K562 (cell line): ENCODE measurements around the gene ZDHHC19. TPM values are rescaled to one million over a fixed set of nuclear protein-coding genes. Genes with fewer than 3 reads are reported as not detected.

Experiments used
- ATAC-seq: fragments of 200-7000 bp; cut with Tn5 transposase; 3 replicates; pipeline ENCODE4 v1.9.1; 2020; ENCODE audit warnings: moderate library complexity
- BruUV-seq: library from RNA; stranded (reverse); fragments of 400-500 nt; replicated peaks from 2 replicates; lab custom pipeline; 2021; lab: Mats Ljungman, UMichigan
- CTCF ChIA-PET: fragments of 300-600 bp; formaldehyde crosslinking; extraction: SDS; loops from one replicate; lab custom pipeline; 2021; ENCODE audit warnings: low intra/inter-chr PET ratio; lab: Yijun Ruan, JAX
- POLR2A ChIA-PET: fragments of 300-600, 350-650 bp; sonication (Branson Sonifier 250); formaldehyde crosslinking; extraction: SDS; loops from one replicate; lab custom pipeline; 2021; ENCODE audit warnings: antibody characterized with exemption, inconsistent platforms; lab: Yijun Ruan, JAX
- DNase-seq, 4 experiments: peaks; one replicate each; pipeline versions ENCODE4 v3.0.0 to v3.0.0-alpha.2; 2011 to 2018; ENCODE audit warnings: low spot score in 3 of 4, mixed read lengths in 3 of 4; ENCODE audit errors: extremely low read depth in 1 of 4
- FAIRE-seq: peaks from 2 replicates; lab custom pipeline; 2011; peaks lifted over from hg19 to GRCh38; lab: Jason Lieb, UNC
- H2AFZ ChIP-seq: 2 replicates; pipeline ENCODE4 v1.6.0; 2011; ENCODE audit warnings: low read depth, low read length, control low read depth, inconsistent platforms
- H3K27ac ChIP-seq: fragments of 200-600 bp; 3 replicates; pipeline ENCODE4 v1.8.0; 2011; ENCODE audit warnings: low read depth, mild to moderate bottlenecking, control low read depth, inconsistent platforms, low read length, moderate library complexity, mixed read lengths; ENCODE audit errors: extremely low read depth
- H3K27me3 ChIP-seq, 2 experiments: fragments of 300-600 bp in 1 of 2; 2 replicates in 1 of 2; 3 replicates in 1 of 2; pipeline versions ENCODE4 v1.6.0 to v1.8.0; 2011; ENCODE audit warnings: inconsistent platforms in 2 of 2, low read length in 2 of 2, mild to moderate bottlenecking in 1 of 2, mixed read lengths in 1 of 2, moderate library complexity in 1 of 2; ENCODE audit not compliant: control insufficient read depth in 2 of 2, insufficient read depth in 2 of 2
- H3K36me3 ChIP-seq: fragments of 300-600 bp; 3 replicates; pipeline ENCODE4 v1.8.0; 2011; ENCODE audit warnings: mild to moderate bottlenecking, low read length, inconsistent platforms; ENCODE audit not compliant: control insufficient read depth, insufficient read depth
- H3K4me1 ChIP-seq, 2 experiments: fragments of 200-600 bp in 1 of 2; replicated peaks in 1 of 2; 2 replicates in 1 of 2; 3 replicates in 1 of 2; pipeline versions ENCODE4 v1.5.1 to v1.8.0; 2011; ENCODE audit warnings: inconsistent platforms in 2 of 2, low read length in 2 of 2, mild to moderate bottlenecking in 1 of 2, mixed read lengths in 1 of 2, moderate library complexity in 1 of 2; ENCODE audit not compliant: control insufficient read depth in 2 of 2, insufficient read depth in 2 of 2
- H3K4me2 ChIP-seq: 2 replicates; pipeline ENCODE4 v1.6.1; 2011; ENCODE audit warnings: low read length, control low read depth, inconsistent platforms, mixed read lengths; ENCODE audit not compliant: insufficient read depth
- H3K4me3 ChIP-seq: fragments of 200-600 bp; sonication (generic), shearing (Covaris generic); 2 replicates; pipeline ENCODE4 v1.5.1; 2016; ENCODE audit warnings: control low read depth, inconsistent platforms
- H3K79me2 ChIP-seq: fragments of 200-600 bp; 3 replicates; pipeline ENCODE4 v1.8.0; 2011; ENCODE audit warnings: low read length, inconsistent platforms; ENCODE audit not compliant: control insufficient read depth, insufficient read depth
- H3K9ac ChIP-seq, 2 experiments: 2 replicates each; pipeline versions ENCODE4 v1.6.0 to v1.6.1; 2011; ENCODE audit warnings: low read depth in 2 of 2, low read length in 2 of 2, control low read depth in 1 of 2, inconsistent platforms in 1 of 2, mild to moderate bottlenecking in 1 of 2, mixed read lengths in 1 of 2; ENCODE audit not compliant: insufficient read depth in 1 of 2
- H3K9me1 ChIP-seq: one replicate; pipeline ENCODE4 v1.6.0; 2011; ENCODE audit warnings: inconsistent platforms, mild to moderate bottlenecking, low read length, moderate library complexity; ENCODE audit not compliant: control insufficient read depth, insufficient read depth
- H3K9me3 ChIP-seq: replicated peaks from 2 replicates; pipeline ENCODE4 v1.5.1; 2011; ENCODE audit warnings: low read depth, low read length, inconsistent platforms; ENCODE audit not compliant: control insufficient read depth, insufficient read depth
- H4K20me1 ChIP-seq: replicated peaks from 2 replicates; pipeline ENCODE4 v1.6.1; 2011; ENCODE audit warnings: low read length, inconsistent platforms, mixed read lengths; ENCODE audit not compliant: control insufficient read depth, insufficient read depth
- CBFA2T3 ChIP-seq: fragments of 450-650 bp; IDR thresholded peaks from 2 replicates; pipeline ENCODE4 v1.6.1; 2017
- JUNB ChIP-seq: fragments of 450-650 bp; formaldehyde crosslinking; conservative IDR thresholded peaks from 2 replicates; pipeline ENCODE4 v1.4.0; 2020; ENCODE audit warnings: mild to moderate bottlenecking
- NR0B1 ChIP-seq: fragments of 450-650 bp; IDR thresholded peaks from one replicate; pipeline ENCODE4 v1.6.1; 2018; ENCODE audit warnings: mild to moderate bottlenecking, moderate library complexity; ENCODE audit not compliant: partially characterized antibody
- NR2C1 ChIP-seq, 2 experiments: fragments of 450-650 bp; IDR thresholded peaks; 2 replicates each; pipeline ENCODE4 v1.6.1; 2017; ENCODE audit warnings: mild to moderate bottlenecking in 2 of 2, antibody characterized with exemption in 1 of 2, inconsistent platforms in 1 of 2, missing compliant biosample characterization in 1 of 2, missing genetic modification characterization in 1 of 2
- NR2C2 ChIP-seq, 2 experiments: fragments of 200-800 bp in 1 of 2; sonication (Bioruptor generic) in 1 of 2; sonication (generic) in 1 of 2; formaldehyde crosslinking in 1 of 2; IDR thresholded peaks; 2 replicates each; pipeline versions ENCODE4 v1.6.1 to v1.8.0; 2016 to 2022; ENCODE audit warnings: mild to moderate bottlenecking in 1 of 2, missing compliant biosample characterization in 1 of 2, missing genetic modification characterization in 1 of 2, missing genetic modification reagents in 1 of 2
- POLR2H ChIP-seq: IDR thresholded peaks from 2 replicates; pipeline ENCODE4 v1.6.1; 2016; ENCODE audit warnings: missing genetic modification characterization, low read depth, mild to moderate bottlenecking, control low read depth, missing compliant biosample characterization, moderate library complexity
- RCOR1 ChIP-seq, 2 experiments: IDR thresholded peaks; 2 replicates each; pipeline ENCODE4 v1.6.1; 2012; ENCODE audit warnings: low read depth in 2 of 2, low read length in 2 of 2, borderline replicate concordance in 1 of 2, improper control_type of control experiment in 1 of 2
- TCF3 ChIP-seq: sonication (generic); formaldehyde crosslinking; IDR thresholded peaks from 2 replicates; pipeline ENCODE4 v1.4.0; 2020; ENCODE audit warnings: mild to moderate bottlenecking, missing genetic modification reagents
- TCF7L2 ChIP-seq: fragments of 150-350 bp; IDR thresholded peaks from 2 replicates; pipeline ENCODE4 v1.6.1; 2016; ENCODE audit warnings: low read depth, mild to moderate bottlenecking, low read length, moderate library complexity
- VEZF1 ChIP-seq: fragments of 200-800 bp; sonication (Bioruptor generic); IDR thresholded peaks from 2 replicates; pipeline ENCODE4 v1.6.1; 2017; ENCODE audit warnings: missing genetic modification characterization, missing compliant biosample characterization
- WGBS: fragments of 100-300 bp; shearing (Covaris generic); methylation state at CpG from one replicate; pipeline ENCODE4 v1.1.6; 2016; ENCODE audit warnings: low coverage, mixed read lengths; ENCODE audit not compliant: insufficient coverage; ENCODE audit errors: missing lambda C conversion rate; 5-methylcytosine and 5-hydroxymethylcytosine counted together
- in situ Hi-C: fragments of 300-500 bp; cut with MboI; formaldehyde crosslinking; loops from 4 replicates; pipeline ENCODE4 v1.15.0; 2018; ENCODE audit warnings: inconsistent platforms, mixed read lengths
- intact Hi-C: fragments of 100-400 bp; cut with micrococcal nuclease; formaldehyde crosslinking; loops from 2 replicates; pipeline ENCODE4 v1.14.2; 2022
- polyA plus RNA-seq, 8 experiments: library from polyadenylated mRNA; depleted of rRNA in 4 of 8; stranded (reverse) in 5 of 8; unstranded in 3 of 8; fragments of >200 nt; fragmentation: Nextera tagmentation in 2 of 8; fragmentation: Illumina TruSeq in 1 of 8; extraction: Ambion mirVana in 2 of 8; extraction: Trizol in 1 of 8; gene quantifications; 2 replicates each; pipeline versions ENCODE4 v1.2.1 to v1.2.3, GENCODE V29; 2011 to 2014; ENCODE audit warnings: inconsistent platforms in 1 of 8, missing spikeins in 1 of 8
- total RNA-seq, 7 experiments: library from RNA; depleted of rRNA in 6 of 7; stranded (reverse); fragments of >200 nt in 6 of 7; fragmentation: Illumina TruSeq in 2 of 7; extraction: Trizol in 2 of 7; gene quantifications; 2 replicates each; pipeline versions ENCODE4 v1.2.1 to v1.2.3, GENCODE V29; 2011 to 2021; ENCODE audit warnings: low replicate concordance in 1 of 7
- TF ChIP-seq, protein P1 (sequence below): fragments of 450-650 bp; IDR thresholded peaks from 2 replicates; pipeline ENCODE4 v1.6.1; 2017; ENCODE audit warnings: antibody characterized with exemption, mild to moderate bottlenecking

ZDHHC19 gene
- total and polyA plus RNA-seq, 9 of the 15 experiments (the other 6 are each of a cell fraction or from before 2014, with no cell fraction given): 0.40 to 5.5 (median 1.1) TPM

DNA sequence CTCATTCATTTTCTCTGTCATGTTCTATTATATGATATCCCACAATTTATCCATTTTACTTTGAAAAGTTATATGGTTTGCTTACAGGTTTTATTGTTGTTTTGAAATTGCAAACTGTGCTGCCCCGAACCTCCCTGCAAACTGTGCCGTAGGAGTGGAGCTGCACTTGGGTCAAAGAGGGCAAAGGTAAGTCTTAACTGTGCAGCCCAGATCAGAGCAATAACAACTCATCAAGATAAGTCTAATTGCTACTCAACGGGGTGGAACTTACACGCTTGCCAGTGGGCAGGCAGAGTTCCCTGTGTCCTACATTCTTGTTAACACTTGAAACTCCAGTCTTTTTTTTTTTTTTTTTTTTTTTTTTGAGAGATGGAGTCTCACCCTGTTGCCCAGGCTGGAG lies 33.2 kb downstream of the ZDHHC19 start:
- Histone ChIP-seq H3K9ac (no peak overlapping the region), H3K36me3 (no peaks in the 10 kb centered on the region), H3K79me2 (no peaks in the 10 kb centered on the region), H3K27ac (peak overlapping the region; percentile 30; the same call in 1 of the 3 replicates), H3K4me2 (peak overlapping the region; percentile 49), H3K9me1 (no peaks in the 10 kb centered on the region), H3K27me3 (no peaks in the 10 kb centered on the region), H4K20me1 (no peaks in the 10 kb centered on the region), H3K4me1 (peaks cover 51 to 63% of the 10 kb centered on the region in 2 experiments), H2AFZ (peak overlapping the region; percentile 67), H3K9me3 (no peaks in the 10 kb centered on the region), H3K4me3 (no peak overlapping the region)
- peak; percentile 29; the same call in 1 of the 2 replicates for TF ChIP-seq VEZF1
- no peak for TF ChIP-seq TCF7L2
- TF ChIP-seq, protein P1, sequence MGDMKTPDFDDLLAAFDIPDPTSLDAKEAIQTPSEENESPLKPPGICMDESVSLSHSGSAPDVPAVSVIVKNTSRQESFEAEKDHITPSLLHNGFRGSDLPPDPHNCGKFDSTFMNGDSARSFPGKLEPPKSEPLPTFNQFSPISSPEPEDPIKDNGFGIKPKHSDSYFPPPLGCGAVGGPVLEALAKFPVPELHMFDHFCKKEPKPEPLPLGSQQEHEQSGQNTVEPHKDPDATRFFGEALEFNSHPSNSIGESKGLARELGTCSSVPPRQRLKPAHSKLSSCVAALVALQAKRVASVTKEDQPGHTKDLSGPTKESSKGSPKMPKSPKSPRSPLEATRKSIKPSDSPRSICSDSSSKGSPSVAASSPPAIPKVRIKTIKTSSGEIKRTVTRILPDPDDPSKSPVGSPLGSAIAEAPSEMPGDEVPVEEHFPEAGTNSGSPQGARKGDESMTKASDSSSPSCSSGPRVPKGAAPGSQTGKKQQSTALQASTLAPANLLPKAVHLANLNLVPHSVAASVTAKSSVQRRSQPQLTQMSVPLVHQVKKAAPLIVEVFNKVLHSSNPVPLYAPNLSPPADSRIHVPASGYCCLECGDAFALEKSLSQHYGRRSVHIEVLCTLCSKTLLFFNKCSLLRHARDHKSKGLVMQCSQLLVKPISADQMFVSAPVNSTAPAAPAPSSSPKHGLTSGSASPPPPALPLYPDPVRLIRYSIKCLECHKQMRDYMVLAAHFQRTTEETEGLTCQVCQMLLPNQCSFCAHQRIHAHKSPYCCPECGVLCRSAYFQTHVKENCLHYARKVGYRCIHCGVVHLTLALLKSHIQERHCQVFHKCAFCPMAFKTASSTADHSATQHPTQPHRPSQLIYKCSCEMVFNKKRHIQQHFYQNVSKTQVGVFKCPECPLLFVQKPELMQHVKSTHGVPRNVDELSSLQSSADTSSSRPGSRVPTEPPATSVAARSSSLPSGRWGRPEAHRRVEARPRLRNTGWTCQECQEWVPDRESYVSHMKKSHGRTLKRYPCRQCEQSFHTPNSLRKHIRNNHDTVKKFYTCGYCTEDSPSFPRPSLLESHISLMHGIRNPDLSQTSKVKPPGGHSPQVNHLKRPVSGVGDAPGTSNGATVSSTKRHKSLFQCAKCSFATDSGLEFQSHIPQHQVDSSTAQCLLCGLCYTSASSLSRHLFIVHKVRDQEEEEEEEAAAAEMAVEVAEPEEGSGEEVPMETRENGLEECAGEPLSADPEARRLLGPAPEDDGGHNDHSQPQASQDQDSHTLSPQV: peak; percentile 10; the same call in 1 of the 2 replicates
- TF ChIP-seq RCOR1 (IDR thresholded peaks at IDR 0.05; ENCODE audit: borderline replicate concordance in 1 of 2, low read depth in 2 of 2, low read length in 2 of 2): 0 out of 4 replicates have a peak, but pooled peaks of 1 of the 2 experiments have one; percentile 11
- no peak for TF ChIP-seq NR0B1
- TF ChIP-seq JUNB (CRISPR knock-in tag): no peak
- TF ChIP-seq NR2C1 (IDR thresholded peaks at IDR 0.05): 0 out of 2 replicates have a peak, but pooled peaks have one; percentile 22
- TF ChIP-seq NR2C1 (tag; IDR thresholded peaks at IDR 0.05): peak; percentile 45
- peak; percentile 35; the same call in 1 of the 2 replicates for TF ChIP-seq CBFA2T3
- TF ChIP-seq POLR2H: no peak
- peak; percentile 23; the same call in 1 of the 2 replicates for TF ChIP-seq TCF3 (CRISPR knock-in tag)
- TF ChIP-seq NR2C2 (CRISPR knock-in tag; IDR thresholded peaks at IDR 0.05): no peak
- peak; percentile 35; the same call in 1 of the 2 replicates for TF ChIP-seq NR2C2 (tag; IDR thresholded peaks at IDR 0.05)
- FAIRE-seq (no peak), ATAC-seq (0 out of 3 replicates have a peak, but pooled peaks have one; percentile 5), DNase-seq (peak in 2 of 4 experiments; percentile 26 to 40)
- CTCF ChIA-PET: no interaction called here
- WGBS: 2% methylated on average over 4 of the region's 4 CpGs
- intact Hi-C loops: no loop called here
- POLR2A ChIA-PET: no interaction called here
- BruUV-seq: no TSS peak
- in situ Hi-C loops: no loop called here
